PC-3 (cell line): ENCODE measurements around the gene MAPK8IP1. TPM values are rescaled to one million over a fixed set of nuclear protein-coding genes. Genes with fewer than 3 reads are reported as not detected.

ENCODE experiments used
- ATAC-seq: fragments of 200-7000 bp; cut with Tn5 transposase; 2 replicates; pipeline ENCODE4 v1.9.1; 2020; ENCODE audit warnings: mild to moderate bottlenecking, moderate library complexity
- BruUV-seq: library from RNA; stranded (reverse); fragments of 400-500 nt; replicated peaks from 2 replicates; lab custom pipeline; 2021; lab: Mats Ljungman, UMichigan
- CTCF ChIA-PET: fragments of 300-600 bp; sonication (Branson Sonifier 250); formaldehyde crosslinking; loops from one replicate; lab custom pipeline; 2022; ENCODE audit warnings: antibody characterized with exemption; lab: Charles Lee
- POLR2A ChIA-PET: fragments of 300-600 bp; sonication (Branson Sonifier 250); formaldehyde crosslinking; loops from one replicate; lab custom pipeline; 2022; ENCODE audit warnings: antibody characterized with exemption; ENCODE audit not compliant: unreplicated experiment; lab: Charles Lee
- DNase-seq: peaks from one replicate; pipeline ENCODE4 v3.0.0-alpha.2; 2015
- H2AFZ ChIP-seq: fragments of 300-600 bp; sonication (generic); 2 replicates; pipeline ENCODE4 v1.6.0; 2016; ENCODE audit warnings: antibody characterized with exemption, low read length
- H3F3A ChIP-seq: fragments of 300-600 bp; sonication (generic); one replicate; pipeline ENCODE4 v1.6.0; 2017; ENCODE audit warnings: antibody characterized with exemption, low read length, control low read depth, mild to moderate bottlenecking; ENCODE audit not compliant: unreplicated experiment
- H3K27ac ChIP-seq: fragments of 300-600 bp; sonication (generic); 2 replicates; pipeline ENCODE4 v1.5.1; 2016; ENCODE audit warnings: mild to moderate bottlenecking, low read length
- H3K27me3 ChIP-seq: fragments of 300-600 bp; sonication (generic); 2 replicates; pipeline ENCODE4 v1.6.1; 2016; ENCODE audit warnings: low read length, mixed read lengths
- H3K36me3 ChIP-seq: fragments of 300-600 bp; sonication (generic); 2 replicates; pipeline ENCODE4 v1.6.1; 2016; ENCODE audit warnings: low read depth, mixed run types, low read length, mixed read lengths
- H3K4me1 ChIP-seq: fragments of 300-600 bp; sonication (generic); 2 replicates; pipeline ENCODE4 v1.5.1; 2016; ENCODE audit warnings: low read length; ENCODE audit not compliant: insufficient read depth
- H3K4me2 ChIP-seq: fragments of 300-600 bp; sonication (generic); 2 replicates; pipeline ENCODE4 v1.6.0; 2016; ENCODE audit warnings: low read length
- H3K4me3 ChIP-seq: fragments of 300-600 bp; sonication (generic); 2 replicates; pipeline ENCODE4 v1.5.1; 2016; ENCODE audit warnings: mild to moderate bottlenecking, low read length, mixed read lengths
- H3K79me2 ChIP-seq: fragments of 300-600 bp; sonication (generic); 2 replicates; pipeline ENCODE4 v1.6.1; 2017; ENCODE audit warnings: low read length, mixed read lengths
- H3K9ac ChIP-seq: fragments of 300-600 bp; sonication (generic); 2 replicates; pipeline ENCODE4 v1.6.0; 2016; ENCODE audit warnings: mild to moderate bottlenecking, low read length
- H3K9me2 ChIP-seq: fragments of 300-600 bp; sonication (generic); replicated peaks from 2 replicates; pipeline ENCODE4 v1.6.1; 2016; ENCODE audit warnings: mixed run types, low read length, mixed read lengths
- H3K9me3 ChIP-seq: fragments of 300-600 bp; sonication (generic); 2 replicates; pipeline ENCODE4 v1.6.1; 2016; ENCODE audit warnings: low read length, mixed read lengths
- H4K20me1 ChIP-seq: fragments of 300-600 bp; sonication (generic); 2 replicates; pipeline ENCODE4 v1.6.1; 2016; ENCODE audit warnings: low read length, mixed read lengths
- EZH2 ChIP-seq: fragments of 300-600 bp; sonication (generic); IDR thresholded peaks from one replicate; pipeline ENCODE4 v1.6.1; 2017; ENCODE audit warnings: antibody characterized with exemption, mild to moderate bottlenecking, low read length; ENCODE audit not compliant: unreplicated experiment
- EZH2phosphoT487 ChIP-seq: fragments of 300-600 bp; sonication (generic); IDR thresholded peaks from 2 replicates; pipeline ENCODE4 v1.6.1; 2018; ENCODE audit warnings: mild to moderate bottlenecking, antibody characterized with exemption, low read length, borderline replicate concordance
- intact Hi-C: fragments of 100-400 bp; cut with micrococcal nuclease; formaldehyde crosslinking; loops from 2 replicates; pipeline ENCODE4 v1.9.0; 2023
- total RNA-seq: library from RNA; depleted of rRNA; stranded (reverse); fragments of >200 nt; gene quantifications from 2 replicates; pipeline ENCODE4 v1.2.3, GENCODE V29; 2014
- TF ChIP-seq, protein P1 (sequence below): fragments of 300-600 bp; sonication (generic); conservative IDR thresholded peaks from 2 replicates; pipeline ENCODE4 v1.5.1; 2017; ENCODE audit warnings: antibody characterized with exemption, low read depth, mild to moderate bottlenecking, low read length

MAPK8IP1 gene
- total RNA-seq, 1 experiment from 2014 or later: 7.1 TPM

GRCh38 chr11:45929486-45930030 is 44.1 kb downstream of the MAPK8IP1 start:
- ChIA-PET CTCF (no interaction called here), POLR2A (no interaction called here)
- Histone ChIP-seq H3K27ac (no peak overlapping the region), H4K20me1 (no peaks in the 10 kb centered on the region), H3K27me3 (no peaks in the 10 kb centered on the region), H3K9me2 (no peaks in the 10 kb centered on the region), H3K36me3 (no peaks in the 10 kb centered on the region), H3K9ac (no peak overlapping the region), H3K79me2 (no peaks in the 10 kb centered on the region), H3K9me3 (no peaks in the 10 kb centered on the region), H3K4me3 (no peak overlapping the region), H3K4me2 (no peak overlapping the region), H2AFZ (no peak overlapping the region), H3K4me1 (peaks cover 7% of the 10 kb centered on the region; the same call in 1 of the 2 replicates), H3F3A (no peaks in the 10 kb centered on the region)
- DNase-seq: no peak
- BruUV-seq: no TSS peak
- TF ChIP-seq EZH2 (no peak), EZH2phosphoT487 (no peak)
- TF ChIP-seq, protein P1, sequence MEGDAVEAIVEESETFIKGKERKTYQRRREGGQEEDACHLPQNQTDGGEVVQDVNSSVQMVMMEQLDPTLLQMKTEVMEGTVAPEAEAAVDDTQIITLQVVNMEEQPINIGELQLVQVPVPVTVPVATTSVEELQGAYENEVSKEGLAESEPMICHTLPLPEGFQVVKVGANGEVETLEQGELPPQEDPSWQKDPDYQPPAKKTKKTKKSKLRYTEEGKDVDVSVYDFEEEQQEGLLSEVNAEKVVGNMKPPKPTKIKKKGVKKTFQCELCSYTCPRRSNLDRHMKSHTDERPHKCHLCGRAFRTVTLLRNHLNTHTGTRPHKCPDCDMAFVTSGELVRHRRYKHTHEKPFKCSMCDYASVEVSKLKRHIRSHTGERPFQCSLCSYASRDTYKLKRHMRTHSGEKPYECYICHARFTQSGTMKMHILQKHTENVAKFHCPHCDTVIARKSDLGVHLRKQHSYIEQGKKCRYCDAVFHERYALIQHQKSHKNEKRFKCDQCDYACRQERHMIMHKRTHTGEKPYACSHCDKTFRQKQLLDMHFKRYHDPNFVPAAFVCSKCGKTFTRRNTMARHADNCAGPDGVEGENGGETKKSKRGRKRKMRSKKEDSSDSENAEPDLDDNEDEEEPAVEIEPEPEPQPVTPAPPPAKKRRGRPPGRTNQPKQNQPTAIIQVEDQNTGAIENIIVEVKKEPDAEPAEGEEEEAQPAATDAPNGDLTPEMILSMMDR: no peak
- ATAC-seq: peak; percentile 58
- intact Hi-C loops: no loop called here

DNA sequence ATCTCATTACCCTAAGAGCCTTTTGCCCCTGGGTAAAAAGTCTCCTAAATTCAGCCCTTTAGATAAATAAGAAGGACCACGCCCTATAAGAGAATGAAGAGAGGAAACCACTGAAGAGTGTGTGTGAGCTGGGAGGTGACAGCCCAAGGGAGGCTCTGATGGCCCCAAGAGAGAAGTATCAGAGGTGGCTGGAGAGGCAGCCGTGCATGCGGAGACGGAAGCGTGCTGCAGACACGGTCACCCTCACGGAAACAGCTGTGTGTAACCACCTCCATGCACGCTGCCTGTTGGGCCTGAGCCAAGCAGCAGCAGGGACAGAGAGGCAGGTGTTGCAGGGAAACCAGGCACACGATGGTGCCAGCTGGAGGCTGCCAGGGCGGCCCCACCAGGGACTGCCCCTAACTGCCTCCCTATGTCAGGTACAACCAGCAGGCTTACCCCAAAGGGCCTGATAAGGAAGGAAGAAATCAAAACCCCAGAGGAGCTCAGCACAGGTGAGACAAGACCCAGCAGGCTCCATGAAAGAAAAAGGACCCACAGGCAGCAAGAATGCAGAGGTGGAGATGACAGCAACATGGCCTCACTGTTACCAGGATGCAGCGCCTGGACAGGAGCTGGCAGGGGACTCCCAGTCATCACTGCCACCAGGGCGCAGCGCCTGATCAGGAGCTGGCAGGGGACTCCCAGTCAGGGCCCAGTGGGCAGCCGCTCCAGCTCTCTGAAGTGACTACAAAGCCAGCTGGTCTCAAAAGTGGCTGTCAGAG is 44.8 kb downstream of the MAPK8IP1 start:
- H3K9me3 ChIP-seq: no peaks in the 10 kb centered on the region
- no peak overlapping the region for H3K4me3 ChIP-seq
- peaks cover 7% of the 10 kb centered on the region; the same call in 1 of the 2 replicates for H3K4me1 ChIP-seq
- ATAC-seq (peak; percentile 64), DNase-seq (peak; percentile 7)
- no peaks in the 10 kb centered on the region for H3K79me2 ChIP-seq
- no peaks in the 10 kb centered on the region for H4K20me1 ChIP-seq
- H3K27ac ChIP-seq: no peak overlapping the region
- H3K9me2 ChIP-seq: no peaks in the 10 kb centered on the region
- POLR2A ChIA-PET: no interaction called here
- H3K4me2 ChIP-seq: no peak overlapping the region
- H3K36me3 ChIP-seq: no peaks in the 10 kb centered on the region
- no TSS peak for BruUV-seq
- H3K9ac ChIP-seq: no peak overlapping the region
- CTCF ChIA-PET: interaction anchor here (0.6 kb wide), 1 partner anchor 58 kb away, joined by 3 read pairs; no protein-coding TSS in a partner anchor
- intact Hi-C loops: no loop called here
- H3F3A ChIP-seq: no peaks in the 10 kb centered on the region
- no peak overlapping the region for H2AFZ ChIP-seq
- no peaks in the 10 kb centered on the region for H3K27me3 ChIP-seq
- TF ChIP-seq EZH2phosphoT487 (no peak), EZH2 (no peak)
- TF ChIP-seq, protein P1: no peak
